ENCODE data around the gene ANKRD44.

Gene ANKRD44

GRCh38 chr2:197250084-197250397 is 60.5 kb downstream of the ANKRD44 start:
- H3K9me3 ChIP-seq (ENCODE audit: severe bottlenecking) = no peaks in the 10 kb centered on the region
- ATAC-seq (ENCODE audit: low read depth) (no peak), DNase-seq (ENCODE audit: low spot score) (no peak)
- no peak for TF ChIP-seq CTCF (IDR thresholded peaks at IDR 0.05; ENCODE audit: poor library complexity, severe bottlenecking)
- no peaks in the 10 kb centered on the region for H3K27me3 ChIP-seq (ENCODE audit: insufficient read depth, poor library complexity, severe bottlenecking)
- no peak overlapping the region for H3K27ac ChIP-seq (ENCODE audit: poor library complexity, severe bottlenecking)
- no peaks in the 10 kb centered on the region for H3K36me3 ChIP-seq (ENCODE audit: low read depth)
- H3K4me3 ChIP-seq (ENCODE audit: severe bottlenecking) = no peak overlapping the region
- no peaks in the 10 kb centered on the region for H3K4me1 ChIP-seq (ENCODE audit: insufficient read depth, poor library complexity, severe bottlenecking)

- DNase-seq (ENCODE audit: low spot score) = no peak
- Histone ChIP-seq H3K9me3 (ENCODE audit: severe bottlenecking) (no peaks in the 10 kb centered on the region), H3K27ac (ENCODE audit: poor library complexity, severe bottlenecking) (no peak overlapping the region), H3K4me3 (ENCODE audit: severe bottlenecking) (no peak overlapping the region), H3K27me3 (ENCODE audit: insufficient read depth, poor library complexity, severe bottlenecking) (no peaks in the 10 kb centered on the region), H3K36me3 (ENCODE audit: low read depth) (no peaks in the 10 kb centered on the region), H3K4me1 (ENCODE audit: insufficient read depth, poor library complexity, severe bottlenecking) (no peaks in the 10 kb centered on the region)
- no peak for TF ChIP-seq CTCF (IDR thresholded peaks at IDR 0.05; ENCODE audit: poor library complexity, severe bottlenecking)
- ATAC-seq (ENCODE audit: low read depth) = no peak
Measured at GRCh38 chr2:197249381-197250083, 61.0 kb downstream of the ANKRD44 start.

GRCh38 chr2:197248623-197249022 is 62.0 kb downstream of the ANKRD44 start:
- Histone ChIP-seq H3K36me3 (ENCODE audit: low read depth) (no peaks in the 10 kb centered on the region), H3K9me3 (ENCODE audit: severe bottlenecking) (no peaks in the 10 kb centered on the region), H3K27me3 (ENCODE audit: insufficient read depth, poor library complexity, severe bottlenecking) (no peaks in the 10 kb centered on the region), H3K4me3 (ENCODE audit: severe bottlenecking) (no peak overlapping the region), H3K4me1 (ENCODE audit: insufficient read depth, poor library complexity, severe bottlenecking) (no peaks in the 10 kb centered on the region), H3K27ac (ENCODE audit: poor library complexity, severe bottlenecking) (no peak overlapping the region)
- ATAC-seq (ENCODE audit: low read depth) = no peak
- DNase-seq (ENCODE audit: low spot score) = no peak
- no peak for TF ChIP-seq CTCF (IDR thresholded peaks at IDR 0.05; ENCODE audit: poor library complexity, severe bottlenecking)

- Histone ChIP-seq H3K27me3 (ENCODE audit: insufficient read depth, poor library complexity, severe bottlenecking) (no peaks in the 10 kb centered on the region), H3K27ac (ENCODE audit: poor library complexity, severe bottlenecking) (no peak overlapping the region), H3K4me3 (ENCODE audit: severe bottlenecking) (no peak overlapping the region), H3K4me1 (ENCODE audit: insufficient read depth, poor library complexity, severe bottlenecking) (no peaks in the 10 kb centered on the region), H3K36me3 (ENCODE audit: low read depth) (no peaks in the 10 kb centered on the region), H3K9me3 (ENCODE audit: severe bottlenecking) (no peaks in the 10 kb centered on the region)
- no peak for ATAC-seq (ENCODE audit: low read depth)
- DNase-seq (ENCODE audit: low spot score) = no peak
- TF ChIP-seq CTCF (IDR thresholded peaks at IDR 0.05; ENCODE audit: poor library complexity, severe bottlenecking) = no peak
Measured at GRCh38 chr2:197248001-197248401, 62.6 kb downstream of the ANKRD44 start.

- Histone ChIP-seq H3K9me3 (ENCODE audit: severe bottlenecking) (no peaks in the 10 kb centered on the region), H3K4me3 (ENCODE audit: severe bottlenecking) (no peak overlapping the region), H3K27ac (ENCODE audit: poor library complexity, severe bottlenecking) (no peak overlapping the region), H3K36me3 (ENCODE audit: low read depth) (no peaks in the 10 kb centered on the region), H3K4me1 (ENCODE audit: insufficient read depth, poor library complexity, severe bottlenecking) (no peaks in the 10 kb centered on the region), H3K27me3 (ENCODE audit: insufficient read depth, poor library complexity, severe bottlenecking) (no peaks in the 10 kb centered on the region)
- ATAC-seq (ENCODE audit: low read depth) (no peak), DNase-seq (ENCODE audit: low spot score) (no peak)
- no peak for TF ChIP-seq CTCF (IDR thresholded peaks at IDR 0.05; ENCODE audit: poor library complexity, severe bottlenecking)
Measured at GRCh38 chr2:197247083-197247482, 63.5 kb downstream of the ANKRD44 start.
